Cerebellar nuclear complex (tissue), 1 donor: ENCODE data around the gene RAD51B.

Experiments
- DNase-seq, 2 experiments: peaks; one replicate each; lab custom pipeline; 2025; lab: John Stamatoyannopoulos, UW

Gene RAD51B

GRCh38 chr14:68594737-68595380 is 775.3 kb downstream of the RAD51B start:
- no peak for DNase-seq

- DNase-seq = no peak
These were observed 776.6 kb downstream of the RAD51B start for GRCh38 chr14:68596211-68596610.

GRCh38 chr14:68596701-68597100 is 777.1 kb downstream of the RAD51B start:
- no peak for DNase-seq

- DNase-seq = no peak
These were observed 778.5 kb downstream of the RAD51B start for GRCh38 chr14:68598089-68598488.

- DNase-seq = no peak
These were observed 779.3 kb downstream of the RAD51B start for GRCh38 chr14:68598621-68599447.

GRCh38 chr14:68599896-68600610 is 780.5 kb downstream of the RAD51B start:
- DNase-seq = no peak

- no peak for DNase-seq
These were observed 782.9 kb downstream of the RAD51B start for GRCh38 chr14:68602507-68602906.

- DNase-seq = no peak
These were observed 784.2 kb downstream of the RAD51B start for GRCh38 chr14:68603533-68604360.

GRCh38 chr14:68604361-68604730 is 784.8 kb downstream of the RAD51B start:
- no peak for DNase-seq

GRCh38 chr14:68604822-68605221 is 785.2 kb downstream of the RAD51B start:
- no peak for DNase-seq

GRCh38 chr14:68606176-68606575 is 786.6 kb downstream of the RAD51B start:
- DNase-seq = no peak

- DNase-seq = no peak
These were observed 787.1 kb downstream of the RAD51B start for GRCh38 chr14:68606644-68607043.

- no peak for DNase-seq
These were observed 787.7 kb downstream of the RAD51B start for GRCh38 chr14:68607081-68607866.

GRCh38 chr14:68607867-68608573 is 788.4 kb downstream of the RAD51B start:
- no peak for DNase-seq

GRCh38 chr14:68608574-68608962 is 789.0 kb downstream of the RAD51B start:
- no peak for DNase-seq

- no peak for DNase-seq
These were observed 789.4 kb downstream of the RAD51B start for GRCh38 chr14:68609012-68609411.

- no peak for DNase-seq
These were observed 790.7 kb downstream of the RAD51B start for GRCh38 chr14:68610251-68610793.

GRCh38 chr14:68611599-68611998 is 792.0 kb downstream of the RAD51B start:
- no peak for DNase-seq

- no peak for DNase-seq
These were observed 792.5 kb downstream of the RAD51B start for GRCh38 chr14:68612049-68612448.

GRCh38 chr14:68616221-68616902 is 796.8 kb downstream of the RAD51B start:
- DNase-seq = no peak
